ENCODE data around the gene ACBD3.

The ACBD3 gene

GRCh38 chr1:226111098-226111882, 75.3 kb downstream of the ACBD3 start:
- Histone ChIP-seq H3K4me3 (ENCODE audit: low read length) (peak overlapping the region; percentile 68), H3K9me3 (ENCODE audit: low read length) (no peaks in the 10 kb centered on the region), H2AFZ (ENCODE audit: low read depth, low read length) (peak overlapping the region; percentile 91), H3K36me3 (ENCODE audit: insufficient read depth, low read length) (no peaks in the 10 kb centered on the region), H3K4me1 (ENCODE audit: insufficient read depth, low read length) (peaks cover 31% of the 10 kb centered on the region), H3K27me3 (ENCODE audit: insufficient read depth, low read length) (no peaks in the 10 kb centered on the region)

- H3K4me1 ChIP-seq (ENCODE audit: insufficient read depth, low read length) = peaks cover 31% of the 10 kb centered on the region
- H3K27me3 ChIP-seq (ENCODE audit: insufficient read depth, low read length) = no peaks in the 10 kb centered on the region
- peak overlapping the region; percentile 91 for H2AFZ ChIP-seq (ENCODE audit: low read depth, low read length)
- H3K36me3 ChIP-seq (ENCODE audit: insufficient read depth, low read length) = no peaks in the 10 kb centered on the region
- H3K9me3 ChIP-seq (ENCODE audit: low read length) = no peaks in the 10 kb centered on the region
- peak overlapping the region; percentile 68 for H3K4me3 ChIP-seq (ENCODE audit: low read length)
Measured at GRCh38 chr1:226110249-226111097, 76.1 kb downstream of the ACBD3 start.

DNA sequence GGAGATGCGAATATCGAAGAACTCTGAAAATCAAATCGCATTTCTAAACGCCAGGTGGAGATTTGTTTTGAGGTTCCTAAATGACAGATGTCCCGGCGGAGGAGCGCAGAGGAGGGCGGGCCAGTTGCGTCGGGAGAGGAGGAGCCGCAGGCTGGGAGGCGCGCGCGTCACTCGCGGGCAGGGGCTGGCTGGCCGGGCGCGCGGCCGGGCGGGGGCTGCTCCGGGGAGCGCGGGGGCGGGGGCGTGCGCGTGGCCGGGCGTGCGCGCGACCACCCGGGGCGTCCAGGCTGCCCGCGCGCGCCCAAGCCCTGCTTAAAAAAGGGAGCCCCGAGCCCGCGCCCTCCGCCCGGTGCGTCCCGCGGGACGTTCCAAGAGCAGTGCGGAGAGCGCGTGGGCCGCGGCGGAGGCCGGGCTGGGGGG, 76.7 kb downstream of the ACBD3 start:
- H3K9me3 ChIP-seq (ENCODE audit: low read length) = no peaks in the 10 kb centered on the region
- H3K4me3 ChIP-seq (ENCODE audit: low read length) = peak overlapping the region; percentile 83
- peaks cover 2% of the 10 kb centered on the region for H3K27me3 ChIP-seq (ENCODE audit: insufficient read depth, low read length)
- H3K36me3 ChIP-seq (ENCODE audit: insufficient read depth, low read length) = no peaks in the 10 kb centered on the region
- peak overlapping the region; percentile 91 for H2AFZ ChIP-seq (ENCODE audit: low read depth, low read length)
- H3K4me1 ChIP-seq (ENCODE audit: insufficient read depth, low read length) = peaks cover 31% of the 10 kb centered on the region

DNA sequence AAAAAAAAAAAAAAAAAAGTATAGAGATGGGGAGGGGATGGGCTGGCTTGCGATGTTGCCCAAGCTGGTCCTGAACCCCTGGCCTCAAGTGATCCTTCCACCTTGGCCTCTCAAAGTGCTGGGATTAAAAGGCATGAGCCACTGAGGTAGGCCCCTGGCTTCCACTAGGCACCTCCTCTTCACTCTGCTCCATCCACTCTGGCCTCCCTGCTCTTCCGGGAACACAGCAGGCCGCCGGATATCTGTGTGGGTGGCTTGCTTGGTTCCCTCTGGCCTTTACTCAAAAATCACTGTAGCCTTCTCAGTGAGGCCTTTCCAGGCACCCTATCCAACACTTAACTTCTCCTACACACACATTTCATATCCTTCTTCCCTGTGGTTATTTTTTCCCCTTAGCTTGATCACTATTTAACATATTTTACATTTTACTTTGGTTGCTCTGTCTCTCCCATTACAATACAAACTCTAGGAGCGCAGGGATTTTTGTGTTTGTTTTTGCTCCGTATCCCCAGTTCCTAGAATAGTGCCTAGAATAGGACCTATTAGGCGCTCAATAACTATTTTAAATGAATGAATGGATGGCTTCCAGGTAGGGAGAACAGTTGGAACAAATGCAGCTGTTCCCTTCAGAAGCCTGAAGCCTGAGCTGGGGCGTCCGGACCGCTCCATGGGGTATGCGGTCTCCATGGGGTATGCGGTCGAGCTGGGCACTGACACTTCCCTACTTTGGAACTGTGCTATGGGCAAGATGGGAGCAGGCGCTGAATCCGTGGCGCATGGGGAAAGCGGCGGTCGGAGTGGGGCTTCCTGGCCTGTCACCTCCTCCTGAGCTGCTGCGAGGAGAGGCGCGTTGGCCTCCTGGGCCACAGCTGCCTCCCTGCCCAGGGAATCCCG, 77.4 kb downstream of the ACBD3 start:
- peak overlapping the region; percentile 83 for H3K4me3 ChIP-seq (ENCODE audit: low read length)
- H3K27me3 ChIP-seq (ENCODE audit: insufficient read depth, low read length) = peaks cover 4% of the 10 kb centered on the region
- no peaks in the 10 kb centered on the region for H3K9me3 ChIP-seq (ENCODE audit: low read length)
- no peaks in the 10 kb centered on the region for H3K36me3 ChIP-seq (ENCODE audit: insufficient read depth, low read length)
- H3K4me1 ChIP-seq (ENCODE audit: insufficient read depth, low read length) = peaks cover 31% of the 10 kb centered on the region
- peak overlapping the region; percentile 88 for H2AFZ ChIP-seq (ENCODE audit: low read depth, low read length)

DNA sequence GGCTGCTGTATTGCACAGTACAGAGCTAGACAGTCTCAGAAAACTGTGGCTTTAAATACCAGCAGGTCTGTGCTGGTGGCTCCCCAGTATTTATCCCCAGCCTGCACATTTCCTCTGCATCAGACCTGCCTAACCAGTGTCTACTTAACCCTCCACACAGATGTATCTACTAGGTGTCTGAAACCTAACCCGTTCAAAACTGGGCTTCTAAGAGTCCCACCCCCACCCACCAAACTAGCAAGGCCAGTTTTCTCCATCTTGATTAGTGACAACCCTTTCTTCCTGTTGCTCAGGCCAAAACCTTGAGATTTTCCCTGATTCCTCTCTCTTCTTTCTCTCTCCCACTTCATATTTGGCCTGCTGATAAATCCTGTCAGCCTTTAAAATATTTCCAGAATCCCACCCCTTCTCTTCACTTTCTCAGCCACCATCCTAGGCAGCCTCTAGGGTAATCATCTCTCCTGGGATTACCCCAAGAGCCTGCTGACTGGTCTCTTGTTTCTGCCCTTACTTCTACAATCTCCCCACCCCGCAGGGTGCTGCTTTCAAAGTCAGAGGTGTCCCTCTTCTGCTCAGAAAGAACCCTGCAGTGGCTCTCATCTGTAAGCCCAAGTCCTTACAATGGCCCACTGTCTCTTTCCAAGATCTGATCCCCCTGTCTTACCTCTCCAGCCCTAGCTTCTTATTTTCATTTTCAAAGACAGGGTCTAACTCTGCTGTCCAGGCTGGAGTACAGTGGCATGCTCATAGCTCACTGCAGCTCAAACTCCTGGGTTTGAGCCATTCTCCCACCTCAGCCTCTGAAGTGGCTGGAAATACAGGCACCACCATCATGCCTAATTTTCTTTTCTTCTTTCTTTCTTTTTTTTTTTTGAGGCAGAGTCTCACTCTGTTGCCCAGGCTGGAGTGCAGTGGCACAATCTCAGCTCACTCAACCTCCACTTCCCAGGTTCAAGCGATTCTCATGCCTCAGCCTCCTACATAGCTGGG, 78.8 kb downstream of the ACBD3 start:
- Histone ChIP-seq H3K36me3 (ENCODE audit: insufficient read depth, low read length) (no peaks in the 10 kb centered on the region), H3K9me3 (ENCODE audit: low read length) (no peaks in the 10 kb centered on the region), H3K4me3 (ENCODE audit: low read length) (no peak overlapping the region), H3K27me3 (ENCODE audit: insufficient read depth, low read length) (peaks cover 4% of the 10 kb centered on the region), H2AFZ (ENCODE audit: low read depth, low read length) (no peak overlapping the region), H3K4me1 (ENCODE audit: insufficient read depth, low read length) (peaks cover 31% of the 10 kb centered on the region)

DNA sequence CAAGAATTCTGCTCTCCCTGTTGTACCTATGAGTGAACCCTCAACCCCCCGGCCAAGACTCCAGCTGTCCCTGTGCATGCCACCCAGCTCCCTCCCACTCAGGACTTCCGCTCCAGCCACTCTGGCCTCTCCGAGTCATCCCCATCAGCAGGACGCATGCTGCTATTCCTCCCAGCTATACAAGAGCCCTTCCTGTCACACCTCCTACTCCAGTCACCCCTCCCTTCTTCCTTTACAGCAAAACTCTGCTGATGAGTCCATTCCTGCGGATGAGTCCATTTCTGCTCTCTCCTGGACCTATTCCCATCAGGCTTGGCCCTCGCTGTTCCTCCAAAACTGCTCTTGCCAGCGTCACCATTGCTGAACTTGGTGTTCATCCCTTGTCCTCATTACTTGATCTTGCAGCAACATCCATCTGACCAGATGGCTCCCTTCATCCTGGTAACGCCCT, 81.8 kb downstream of the ACBD3 start:
- no peak overlapping the region for H2AFZ ChIP-seq (ENCODE audit: low read depth, low read length)
- H3K9me3 ChIP-seq (ENCODE audit: low read length) = no peaks in the 10 kb centered on the region
- H3K36me3 ChIP-seq (ENCODE audit: insufficient read depth, low read length) = no peaks in the 10 kb centered on the region
- peaks cover 4% of the 10 kb centered on the region for H3K27me3 ChIP-seq (ENCODE audit: insufficient read depth, low read length)
- H3K4me1 ChIP-seq (ENCODE audit: insufficient read depth, low read length) = peaks cover 18% of the 10 kb centered on the region
- H3K4me3 ChIP-seq (ENCODE audit: low read length) = no peak overlapping the region

GRCh38 chr1:226100436-226101391, 85.8 kb downstream of the ACBD3 start:
- H3K27me3 ChIP-seq (ENCODE audit: insufficient read depth, low read length) = peaks cover 4% of the 10 kb centered on the region
- peaks cover 5% of the 10 kb centered on the region for H3K4me1 ChIP-seq (ENCODE audit: insufficient read depth, low read length)
- no peak overlapping the region for H2AFZ ChIP-seq (ENCODE audit: low read depth, low read length)
- no peaks in the 10 kb centered on the region for H3K9me3 ChIP-seq (ENCODE audit: low read length)
- H3K36me3 ChIP-seq (ENCODE audit: insufficient read depth, low read length) = no peaks in the 10 kb centered on the region
- peak overlapping the region; percentile 8 for H3K4me3 ChIP-seq (ENCODE audit: low read length)

GRCh38 chr1:226098870-226099835, 87.4 kb downstream of the ACBD3 start:
- Histone ChIP-seq H3K9me3 (ENCODE audit: low read length) (no peaks in the 10 kb centered on the region), H3K36me3 (ENCODE audit: insufficient read depth, low read length) (no peaks in the 10 kb centered on the region), H3K27me3 (ENCODE audit: insufficient read depth, low read length) (no peaks in the 10 kb centered on the region), H2AFZ (ENCODE audit: low read depth, low read length) (no peak overlapping the region), H3K4me3 (ENCODE audit: low read length) (no peak overlapping the region), H3K4me1 (ENCODE audit: insufficient read depth, low read length) (peaks cover 5% of the 10 kb centered on the region)

- H3K4me3 ChIP-seq (ENCODE audit: low read length) = no peak overlapping the region
- H3K4me1 ChIP-seq (ENCODE audit: insufficient read depth, low read length) = peaks cover 5% of the 10 kb centered on the region
- H3K27me3 ChIP-seq (ENCODE audit: insufficient read depth, low read length) = no peaks in the 10 kb centered on the region
- no peak overlapping the region for H2AFZ ChIP-seq (ENCODE audit: low read depth, low read length)
- H3K36me3 ChIP-seq (ENCODE audit: insufficient read depth, low read length) = no peaks in the 10 kb centered on the region
- no peaks in the 10 kb centered on the region for H3K9me3 ChIP-seq (ENCODE audit: low read length)
Measured at GRCh38 chr1:226097866-226098625, 88.5 kb downstream of the ACBD3 start.

DNA sequence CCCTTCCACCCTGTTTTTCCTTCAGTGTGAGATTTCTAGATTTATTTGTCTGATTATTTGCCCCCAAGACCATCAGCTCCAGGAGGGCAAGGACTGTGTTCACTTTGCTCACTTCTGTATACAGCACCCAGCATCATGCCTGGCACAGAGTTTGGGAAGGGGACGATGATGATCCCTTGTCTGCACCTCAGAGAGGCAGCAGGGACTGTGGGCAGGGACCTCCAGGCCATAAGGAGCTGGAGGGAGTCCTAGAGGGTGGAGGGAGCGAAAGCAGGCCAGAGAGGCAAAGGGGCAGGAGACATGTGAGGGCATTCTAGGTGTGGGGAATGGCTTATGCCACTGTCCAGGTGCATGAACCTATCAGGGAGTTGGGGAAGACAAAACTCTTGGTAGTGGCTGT, 91.3 kb downstream of the ACBD3 start:
- Histone ChIP-seq H3K4me3 (ENCODE audit: low read length) (no peak overlapping the region), H2AFZ (ENCODE audit: low read depth, low read length) (no peak overlapping the region), H3K27me3 (ENCODE audit: insufficient read depth, low read length) (no peaks in the 10 kb centered on the region), H3K9me3 (ENCODE audit: low read length) (no peaks in the 10 kb centered on the region), H3K36me3 (ENCODE audit: insufficient read depth, low read length) (no peaks in the 10 kb centered on the region), H3K4me1 (ENCODE audit: insufficient read depth, low read length) (peaks cover 3% of the 10 kb centered on the region)

Data from neuron (in vitro differentiated cells).